Esophagus squamous epithelium (tissue), 5 donors: ENCODE measurements around the gene POC1A. TPM values are rescaled to one million over a fixed set of nuclear protein-coding genes. Genes with fewer than 3 reads are reported as not detected.

Experiments used
- DNase-seq: peaks from one replicate; lab custom pipeline; 2025; lab: John Stamatoyannopoulos, UW
- H3K27ac ChIP-seq, 4 donors: fragments of 200-600 bp; sonication (generic); one replicate each; pipeline ENCODE4 v1.5.1; 2016 to 2019; ENCODE audit warnings: mild to moderate bottlenecking in 1 of 4
- H3K27me3 ChIP-seq, 4 donors: fragments of 200-600 bp; sonication (generic); 1 replicate in 3 of 4; 2 replicates in 1 of 4; pipeline versions ENCODE4 v1.5.1 to v1.6.0; 2017 to 2021; ENCODE audit warnings: antibody characterized with exemption in 1 of 4
- H3K36me3 ChIP-seq, 3 donors: fragments of 200-600 bp; sonication (generic); one replicate each; pipeline ENCODE4 v1.5.1; 2016 to 2019
- H3K4me1 ChIP-seq, 3 donors: fragments of 200-600 bp; sonication (generic); one replicate each; pipeline ENCODE4 v1.5.1; 2017 to 2019
- H3K4me3 ChIP-seq, 4 donors: fragments of 200-600 bp; sonication (generic); 1 replicate in 3 of 4; 2 replicates in 1 of 4; pipeline ENCODE4 v1.5.1; 2016 to 2019; ENCODE audit warnings: mild to moderate bottlenecking in 2 of 4, moderate library complexity in 1 of 4
- H3K9me3 ChIP-seq, 3 donors: fragments of 200-600 bp; sonication (generic); one replicate each; pipeline ENCODE4 v1.5.1; 2016 to 2019
- CTCF ChIP-seq, 6 experiments: fragments of 450-650 bp in 4 of 6; fragments of 200-600 bp in 2 of 6; sonication (generic) in 2 of 6; IDR thresholded peaks; one replicate each; pipeline ENCODE4 v1.5.1; 2016 to 2019; ENCODE audit warnings: antibody characterized with exemption in 6 of 6, mild to moderate bottlenecking in 4 of 6, moderate library complexity in 4 of 6
- POLR2A ChIP-seq, 4 donors: fragments of 450-650 bp; IDR thresholded peaks; one replicate each; pipeline ENCODE4 v1.6.1; 2017; ENCODE audit warnings: antibody characterized with exemption in 4 of 4, mild to moderate bottlenecking in 4 of 4, moderate library complexity in 3 of 4
- WGBS, 2 donors: methylation state at CpG; one replicate each; pipeline ENCODE4 v1.1.5; 2018; 5-methylcytosine and 5-hydroxymethylcytosine counted together
- intact Hi-C: fragments of 100-400 bp; cut with DNase I; formaldehyde crosslinking; loops from one replicate; pipeline ENCODE4 v1.15.0; 2022
- total RNA-seq, 4 donors: library from RNA; depleted of rRNA; stranded (reverse); fragments of >200 nt; gene quantifications; one replicate each; pipeline ENCODE4 v1.1.0, GENCODE V29; 2016
- donor health status: DM: yes; HTN: yes; CAD: no.

Gene POC1A
- total RNA-seq, 4 donors from 2014 or later = 2.7 to 10.3 (median 4.8) TPM

GRCh38 chr3:52108302-52109232 is 45.7 kb downstream of the POC1A start:
- Histone ChIP-seq H3K36me3 (no peaks in the 10 kb centered on the region), H3K27me3 (no peaks in the 10 kb centered on the region), H3K27ac (peak overlapping the region; percentile 74 to 89 (median 79)), H3K4me3 (no peak overlapping the region), H3K4me1 (peaks cover 4 to 55% (median 14%) of the 10 kb centered on the region in 3 donors), H3K9me3 (no peaks in the 10 kb centered on the region)
- DNase-seq = no peak
- 66 to 95% methylated on average over 11 to 17 of the region's 20 CpGs for WGBS, 2 donors
- intact Hi-C loops = no loop called here
- TF ChIP-seq CTCF (IDR thresholded peaks at IDR 0.05) = no peak
- TF ChIP-seq POLR2A (IDR thresholded peaks at IDR 0.05) = no peak

- DNase-seq = no peak
- 56 to 64% methylated on average over 6 to 11 of the region's 11 CpGs for WGBS, 2 donors
- no peaks in the 10 kb centered on the region for H3K9me3 ChIP-seq
- H3K27me3 ChIP-seq = no peaks in the 10 kb centered on the region
- intact Hi-C loops = no loop called here
- H3K4me3 ChIP-seq = no peak overlapping the region
- TF ChIP-seq CTCF (IDR thresholded peaks at IDR 0.05) = no peak
- TF ChIP-seq POLR2A (IDR thresholded peaks at IDR 0.05) = no peak
- H3K4me1 ChIP-seq = peaks cover 4 to 49% (median 14%) of the 10 kb centered on the region in 3 donors
- no peaks in the 10 kb centered on the region for H3K36me3 ChIP-seq
- peak overlapping the region; percentile 74 to 89 (median 79) for H3K27ac ChIP-seq
Measured at GRCh38 chr3:52106951-52107611, 47.1 kb downstream of the POC1A start.

- no peak for DNase-seq
- TF ChIP-seq POLR2A (IDR thresholded peaks at IDR 0.05) (no peak), CTCF (IDR thresholded peaks at IDR 0.05) (no peak)
- Histone ChIP-seq H3K4me1 (peaks cover 4 to 39% (median 12%) of the 10 kb centered on the region in 3 donors), H3K4me3 (no peak overlapping the region), H3K36me3 (no peaks in the 10 kb centered on the region), H3K9me3 (no peaks in the 10 kb centered on the region), H3K27me3 (no peaks in the 10 kb centered on the region), H3K27ac (no peak overlapping the region)
- intact Hi-C loops = no loop called here
- WGBS, 2 donors = 89 to 94% methylated on average over 7 to 10 of the region's 10 CpGs
Measured at GRCh38 chr3:52104684-52105640, 49.3 kb downstream of the POC1A start.

GRCh38 chr3:52102934-52103333 is 51.3 kb downstream of the POC1A start:
- no peak for TF ChIP-seq POLR2A (IDR thresholded peaks at IDR 0.05)
- no peaks in the 10 kb centered on the region for H3K36me3 ChIP-seq
- H3K4me1 ChIP-seq = peaks cover 2 to 21% (median 2%) of the 10 kb centered on the region in 3 donors
- H3K9me3 ChIP-seq = no peaks in the 10 kb centered on the region
- DNase-seq = no peak
- no peak overlapping the region for H3K27ac ChIP-seq
- H3K4me3 ChIP-seq = no peak overlapping the region
- intact Hi-C loops = no loop called here
- no peaks in the 10 kb centered on the region for H3K27me3 ChIP-seq
- WGBS, 2 donors = 93 to 98% methylated on average over 4 of the region's 4 CpGs

GRCh38 chr3:52099001-52099401 is 55.2 kb downstream of the POC1A start:
- WGBS, 2 donors = 83 to 88% methylated on average over 2 of the region's 3 CpGs
- TF ChIP-seq CTCF (IDR thresholded peaks at IDR 0.05) = no peak
- TF ChIP-seq POLR2A (IDR thresholded peaks at IDR 0.05) = no peak

More at GRCh38 chr3:52099001-52099401, 55.2 kb downstream of the POC1A start:
- H3K4me1 ChIP-seq = no peaks in the 10 kb centered on the region
- no peak overlapping the region for H3K4me3 ChIP-seq
- H3K9me3 ChIP-seq = no peaks in the 10 kb centered on the region
- no peaks in the 10 kb centered on the region for H3K27me3 ChIP-seq
- intact Hi-C loops = no loop called here
- no peak overlapping the region for H3K27ac ChIP-seq
- DNase-seq = no peak
- H3K36me3 ChIP-seq = no peaks in the 10 kb centered on the region
